H9 (cell line): ENCODE results near the gene ACOT6. TPM values are rescaled to one million over a fixed set of nuclear protein-coding genes. Genes with fewer than 3 reads are reported as not detected.
"Not testable (repeated sequence)": the region's sequence is repeated elsewhere in the genome, so short reads cannot be mapped to it uniquely, and the experiment has no call there.

ENCODE experiments used
- DNase-seq: peaks from one replicate; pipeline ENCODE4 v3.0.0-alpha.2; 2017
- H2AFZ ChIP-seq: one replicate; pipeline ENCODE4 v1.6.1; 2013; ENCODE audit warnings: mild to moderate bottlenecking, low read length, control low read depth, moderate library complexity
- H2AK5ac ChIP-seq: 2 replicates; pipeline ENCODE4 v1.6.1; 2013; ENCODE audit warnings: low read length, control low read depth, mixed read lengths; ENCODE audit not compliant: insufficient read length
- H2BK120ac ChIP-seq: one replicate; pipeline ENCODE4 v1.6.1; 2013; ENCODE audit warnings: low read depth, mild to moderate bottlenecking, low read length, control low read depth, inconsistent platforms; ENCODE audit not compliant: poor library complexity, severe bottlenecking
- H2BK12ac ChIP-seq: 2 replicates; pipeline ENCODE4 v1.6.1; 2013; ENCODE audit warnings: low read length, control low read depth, mixed read lengths, low read depth; ENCODE audit not compliant: insufficient read length
- H2BK15ac ChIP-seq: 2 replicates; pipeline ENCODE4 v1.6.1; 2013; ENCODE audit warnings: low read depth, low read length, control low read depth
- H2BK20ac ChIP-seq: one replicate; pipeline ENCODE4 v1.6.1; 2013; ENCODE audit warnings: low read depth, mild to moderate bottlenecking, low read length, control low read depth, inconsistent platforms; ENCODE audit not compliant: poor library complexity, severe bottlenecking
- H2BK5ac ChIP-seq: 2 replicates; pipeline ENCODE4 v1.6.1; 2013; ENCODE audit warnings: low read length, control low read depth, mixed read lengths; ENCODE audit not compliant: insufficient read length
- H3K14ac ChIP-seq: 2 replicates; pipeline ENCODE4 v1.6.1; 2013; ENCODE audit warnings: low read length, control low read depth; ENCODE audit not compliant: insufficient read depth
- H3K18ac ChIP-seq: 2 replicates; pipeline ENCODE4 v1.6.1; 2013; ENCODE audit warnings: low read depth, mild to moderate bottlenecking, mixed read lengths, low read length, control low read depth; ENCODE audit not compliant: insufficient read length
- H3K23ac ChIP-seq: 2 replicates; pipeline ENCODE4 v1.6.1; 2013; ENCODE audit warnings: low read length, control low read depth, mixed read lengths, low read depth; ENCODE audit not compliant: insufficient read length
- H3K23me2 ChIP-seq: 2 replicates; pipeline ENCODE4 v1.6.1; 2013; ENCODE audit warnings: low read depth, mild to moderate bottlenecking, mixed read lengths, low read length, control low read depth; ENCODE audit not compliant: insufficient read length, poor library complexity, severe bottlenecking
- H3K27ac ChIP-seq: 2 replicates; pipeline ENCODE4 v1.5.1; 2013; ENCODE audit warnings: low read length, control low read depth, mixed read lengths, low read depth; ENCODE audit not compliant: insufficient read length
- H3K27me3 ChIP-seq: 2 replicates; pipeline ENCODE4 v1.6.1; 2013; ENCODE audit warnings: low read length, control low read depth, inconsistent platforms; ENCODE audit not compliant: insufficient read depth
- H3K4ac ChIP-seq: 2 replicates; pipeline ENCODE4 v1.6.1; 2013; ENCODE audit warnings: low read depth, mild to moderate bottlenecking, control low read depth, inconsistent platforms, low read length, moderate library complexity
- H3K4me1 ChIP-seq: 2 replicates; pipeline ENCODE4 v1.6.1; 2013; ENCODE audit warnings: low read length, control low read depth, inconsistent platforms; ENCODE audit not compliant: insufficient read depth
- H3K4me2 ChIP-seq: 2 replicates; pipeline ENCODE4 v1.6.1; 2013; ENCODE audit warnings: low read length, control low read depth, mixed read lengths; ENCODE audit not compliant: insufficient read length, insufficient read depth
- H3K56ac ChIP-seq: 2 replicates; pipeline ENCODE4 v1.6.1; 2013; ENCODE audit warnings: low read depth, mild to moderate bottlenecking, mixed read lengths, low read length, control low read depth; ENCODE audit not compliant: insufficient read length
- H3K79me1 ChIP-seq: 2 replicates; pipeline ENCODE4 v1.6.1; 2013; ENCODE audit warnings: low read depth, mild to moderate bottlenecking, moderate library complexity, low read length, control low read depth, inconsistent platforms; ENCODE audit not compliant: insufficient read depth, poor library complexity, severe bottlenecking
- H3K79me2 ChIP-seq: 2 replicates; pipeline ENCODE4 v1.6.1; 2013; ENCODE audit warnings: low read length, control low read depth, inconsistent platforms; ENCODE audit not compliant: insufficient read depth
- H3K9ac ChIP-seq: 2 replicates; pipeline ENCODE4 v1.6.1; 2013; ENCODE audit warnings: low read length, control low read depth, mixed read lengths; ENCODE audit not compliant: insufficient read length; ENCODE audit errors: extremely low read depth
- H3K9me3 ChIP-seq: one replicate; pipeline ENCODE4 v1.6.1; 2013; ENCODE audit warnings: low read depth, low read length, inconsistent platforms; ENCODE audit not compliant: control insufficient read depth
- H3T11ph ChIP-seq: one replicate; pipeline ENCODE4 v1.6.1; 2013; ENCODE audit warnings: mild to moderate bottlenecking, low read length, control low read depth, inconsistent platforms
- H4K20me1 ChIP-seq: one replicate; pipeline ENCODE4 v1.6.1; 2013; ENCODE audit not compliant: control insufficient read depth, insufficient read length, insufficient read depth
- H4K5ac ChIP-seq: 2 replicates; pipeline ENCODE4 v1.6.1; 2013; ENCODE audit warnings: low read depth, mild to moderate bottlenecking, mixed read lengths, low read length, control low read depth; ENCODE audit not compliant: insufficient read length
- H4K8ac ChIP-seq: replicated peaks from 2 replicates; pipeline ENCODE4 v1.6.1; 2013; ENCODE audit warnings: low read length, control low read depth, mixed read lengths, low read depth; ENCODE audit not compliant: insufficient read length
- H4K91ac ChIP-seq: 2 replicates; pipeline ENCODE4 v1.6.1; 2013; ENCODE audit warnings: low read depth, mild to moderate bottlenecking, moderate library complexity, mixed read lengths, low read length, control low read depth; ENCODE audit not compliant: insufficient read length
- H3K27ac Mint-ChIP-seq, 3 experiments: 2 replicates in 2 of 3; 3 replicates in 1 of 3; pipeline ENCODE4 v1.8.0; 2020 to 2021; ENCODE audit warnings: mixed read lengths in 3 of 3, mild to moderate bottlenecking in 1 of 3, moderate library complexity in 1 of 3
- H3K27me3 Mint-ChIP-seq: 2 replicates; pipeline ENCODE4 v1.8.0; 2021; ENCODE audit warnings: low read depth, mild to moderate bottlenecking, moderate library complexity, mixed read lengths
- H3K36me3 Mint-ChIP-seq, 3 experiments: 2 replicates in 2 of 3; 3 replicates in 1 of 3; pipeline ENCODE4 v1.8.0; 2020 to 2021; ENCODE audit warnings: low read depth in 3 of 3, mixed read lengths in 3 of 3; ENCODE audit not compliant: insufficient read depth in 1 of 3
- H3K4me1 Mint-ChIP-seq, 2 experiments: 2 replicates each; pipeline ENCODE4 v1.8.0; 2020; ENCODE audit warnings: mixed read lengths in 2 of 2
- H3K4me3 Mint-ChIP-seq, 2 experiments: 2 replicates in 1 of 2; 3 replicates in 1 of 2; pipeline ENCODE4 v1.8.0; 2020 to 2021; ENCODE audit warnings: mild to moderate bottlenecking in 2 of 2, mixed read lengths in 2 of 2, moderate library complexity in 1 of 2
- H3K9me3 Mint-ChIP-seq, 2 experiments: 2 replicates in 1 of 2; 3 replicates in 1 of 2; pipeline ENCODE4 v1.8.0; 2020; ENCODE audit warnings: mild to moderate bottlenecking in 2 of 2, mixed read lengths in 2 of 2, moderate library complexity in 1 of 2
- WGBS: extraction: QIAGEN DNeasy Blood & Tissue Kit; methylation state at CpG from one replicate; pipeline ENCODE4 v1.1.7; 2013; ENCODE audit warnings: missing lambda C conversion rate, low lambda C conversion rate, mixed read lengths; ENCODE audit not compliant: insufficient read length; ENCODE audit errors: extremely low coverage; 5-methylcytosine and 5-hydroxymethylcytosine counted together
- total RNA-seq: library from RNA; stranded (reverse); gene quantifications from 2 replicates; pipeline ENCODE4 v1.2.1, GENCODE V29; 2021

The ACOT6 gene
- total RNA-seq, 1 experiment from 2014 or later, result not detected

DNA sequence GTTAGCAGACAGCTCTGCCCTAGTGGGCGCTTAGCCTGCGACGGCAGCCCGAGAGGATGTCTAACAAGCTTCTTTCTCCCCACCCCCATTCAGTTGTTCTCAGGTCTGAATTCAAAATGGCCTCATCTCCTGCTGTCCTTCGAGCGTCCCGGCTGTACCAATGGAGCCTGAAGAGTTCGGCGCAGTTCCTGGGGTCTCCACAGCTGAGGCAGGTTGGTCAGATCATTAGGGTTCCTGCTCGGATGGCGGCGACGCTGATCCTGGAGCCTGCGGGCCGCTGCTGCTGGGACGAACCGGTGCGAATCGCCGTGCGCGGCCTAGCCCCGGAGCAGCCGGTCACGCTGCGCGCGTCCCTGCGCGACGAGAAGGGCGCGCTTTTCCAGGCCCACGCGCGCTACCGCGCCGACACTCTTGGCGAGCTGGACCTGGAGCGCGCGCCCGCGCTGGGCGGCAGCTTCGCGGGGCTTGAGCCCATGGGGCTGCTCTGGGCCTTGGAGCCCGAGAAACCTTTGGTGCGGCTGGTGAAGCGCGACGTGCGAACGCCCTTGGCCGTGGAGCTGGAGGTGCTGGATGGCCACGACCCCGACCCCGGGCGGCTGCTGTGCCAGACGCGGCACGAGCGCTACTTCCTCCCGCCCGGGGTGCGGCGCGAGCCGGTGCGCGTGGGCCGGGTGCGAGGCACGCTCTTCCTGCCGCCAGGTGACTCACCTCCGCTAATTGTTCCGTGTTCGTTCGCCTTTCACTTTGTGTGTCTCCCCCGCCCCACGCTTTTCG is 42.9 kb upstream of the ACOT6 start, which contains the start of gene ACOT2:
Gene ACOT2 (plus strand): TSS at position 29 of the 774 bp plus-strand sequence. CDS start 28 bp downstream, at position 57.
- not testable (repeated sequence) for H2BK15ac ChIP-seq, H4K20me1 ChIP-seq, H3K79me1 ChIP-seq, H4K8ac ChIP-seq, H2BK5ac ChIP-seq, H2AFZ ChIP-seq, H3K9me3 Mint-ChIP-seq, H3K9me3 ChIP-seq, H3K56ac ChIP-seq, H3K23me2 ChIP-seq, H3T11ph ChIP-seq, H2BK12ac ChIP-seq, H4K91ac ChIP-seq, H3K27ac ChIP-seq, H3K27me3 ChIP-seq, H4K5ac ChIP-seq, H2AK5ac ChIP-seq, H3K79me2 ChIP-seq, H2BK20ac ChIP-seq, H3K4me1 ChIP-seq, H2BK120ac ChIP-seq, H3K23ac ChIP-seq
- H3K4me1 Mint-ChIP-seq, result peaks cover 24 to 31% of the 10 kb centered on the region in 2 experiments
- peak; percentile 71 for DNase-seq
- H3K27me3 Mint-ChIP-seq, result peaks cover 15% of the 10 kb centered on the region
- peak within 1 kb of the TSS in 2 of 3 experiments; percentile 85 to 96; a peak in 5 of 7 replicates for H3K27ac Mint-ChIP-seq
- H3K36me3 Mint-ChIP-seq, result peaks cover 3 to 29% (median 25%) of the 10 kb centered on the region in 3 experiments
- no CpG with 5 or more reads among the region's 83 CpGs for WGBS
- peak within 1 kb of the TSS; percentile 88 for H3K14ac ChIP-seq
- H3K4me2 ChIP-seq, result peak within 1 kb of the TSS; percentile 55
- peak within 1 kb of the TSS; percentile 18 for H3K9ac ChIP-seq
- peak within 1 kb of the TSS; percentile 76 to 80 for H3K4me3 Mint-ChIP-seq
- peak within 1 kb of the TSS; percentile 6; the same call in 1 of the 2 replicates for H3K4ac ChIP-seq
- H3K18ac ChIP-seq, result peak within 1 kb of the TSS; percentile 86
